Hematopoietic multipotent progenitor cell (in vitro differentiated cells): Measurements from ENCODE around the gene POSTN. TPM values are rescaled to one million over a fixed set of nuclear protein-coding genes. Genes with fewer than 3 reads are reported as not detected.
"Not testable (repeated sequence)": the region's sequence is repeated elsewhere in the genome, so short reads cannot be mapped to it uniquely, and the experiment has no call there.

Experiments
- DNase-seq, 3 donors: peaks; one replicate each; pipeline ENCODE4 v3.0.0-alpha.2; 2011 to 2015; ENCODE audit warnings: low read depth in 2 of 3, low spot score in 2 of 3
- total RNA-seq: library from RNA; depleted of rRNA; stranded (reverse); fragments of >200 nt; gene quantifications from one replicate; pipeline ENCODE4 v1.2.3, GENCODE V29; 2012

POSTN gene
- total RNA-seq, 1 donor = not detected

DNA sequence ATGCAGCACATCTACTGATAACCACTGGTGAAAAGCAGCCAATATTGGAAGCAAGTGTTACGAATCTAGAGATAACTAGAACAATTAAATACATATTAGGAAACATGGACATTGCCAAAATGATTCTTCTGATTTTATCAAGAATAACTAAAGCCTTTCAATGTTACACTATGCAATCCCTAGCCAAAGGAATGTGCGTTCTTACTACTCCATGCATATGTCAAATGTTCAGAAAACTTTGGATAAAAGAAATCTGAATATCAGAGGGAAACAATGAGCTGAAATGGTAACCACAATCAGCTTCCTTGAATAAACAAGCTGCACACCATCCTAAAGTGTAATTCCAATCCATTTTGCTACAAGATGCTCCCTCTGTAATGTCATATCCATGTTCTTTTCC is 951 bp upstream of the POSTN start:
- no peak for DNase-seq

DNA sequence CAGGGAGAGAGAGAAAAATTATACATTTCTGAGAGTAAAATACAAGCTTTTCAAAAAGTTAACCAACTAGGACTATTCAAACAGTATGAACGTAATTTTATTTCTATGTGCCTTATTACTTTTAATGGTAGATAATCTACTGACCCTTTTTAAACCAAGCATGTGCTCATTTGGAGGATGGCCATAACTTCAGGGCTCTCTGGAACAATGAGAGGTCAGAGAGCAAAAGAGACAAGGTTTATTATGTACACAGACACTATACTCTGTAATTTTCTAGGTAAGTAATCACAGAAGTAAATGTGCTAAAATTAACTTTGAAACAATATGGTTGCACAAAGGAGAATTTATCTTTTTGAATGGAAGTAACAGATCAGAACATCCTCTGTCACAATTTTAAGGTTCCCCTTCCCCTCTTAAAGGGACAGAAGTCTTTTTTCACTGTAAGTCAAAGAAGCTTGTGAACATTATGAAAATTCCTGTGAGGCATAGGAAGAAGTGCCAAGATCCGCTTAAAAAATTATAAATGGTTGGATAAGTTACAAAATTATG is 1.0 kb downstream of the POSTN start:
- no peak for DNase-seq

DNA sequence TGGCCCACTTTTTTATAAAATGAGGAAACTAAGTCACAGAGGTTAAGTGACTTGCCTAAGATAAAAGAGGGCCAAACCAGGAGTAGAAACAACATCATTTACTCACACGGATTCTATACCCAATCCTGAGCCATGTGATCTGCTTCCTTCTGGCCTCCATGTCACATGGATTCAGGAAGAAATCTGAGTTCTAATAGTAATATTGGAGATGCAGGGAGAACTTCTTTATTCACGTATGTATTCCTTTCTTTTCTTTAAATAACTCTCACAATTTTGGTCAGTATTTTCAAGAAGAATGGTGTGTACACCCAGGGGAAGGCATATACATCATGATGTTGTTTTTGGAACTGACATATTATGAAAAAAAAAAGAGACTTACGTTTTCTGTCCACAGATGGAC is 1.8 kb downstream of the POSTN start:
- no peak for DNase-seq

DNA sequence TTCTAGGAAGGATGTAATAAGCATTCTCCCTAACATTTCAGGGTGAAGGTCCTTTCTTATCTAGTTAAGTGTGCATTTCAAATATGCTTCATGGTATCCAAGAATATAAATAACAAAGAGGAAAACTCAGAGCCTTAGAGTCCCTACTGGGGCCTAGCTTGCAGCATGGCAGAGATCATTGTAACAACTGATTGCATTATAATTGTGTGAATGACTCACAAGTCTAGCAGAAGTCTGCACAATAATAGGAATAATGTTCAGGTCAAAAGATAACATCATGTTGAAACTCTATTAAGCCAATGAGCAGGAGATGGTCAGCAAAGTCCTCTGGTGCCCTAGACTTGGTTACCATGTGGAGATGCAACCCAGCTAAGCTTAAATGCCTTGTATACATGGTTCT is 3.4 kb downstream of the POSTN start:
- DNase-seq = no peak

DNA sequence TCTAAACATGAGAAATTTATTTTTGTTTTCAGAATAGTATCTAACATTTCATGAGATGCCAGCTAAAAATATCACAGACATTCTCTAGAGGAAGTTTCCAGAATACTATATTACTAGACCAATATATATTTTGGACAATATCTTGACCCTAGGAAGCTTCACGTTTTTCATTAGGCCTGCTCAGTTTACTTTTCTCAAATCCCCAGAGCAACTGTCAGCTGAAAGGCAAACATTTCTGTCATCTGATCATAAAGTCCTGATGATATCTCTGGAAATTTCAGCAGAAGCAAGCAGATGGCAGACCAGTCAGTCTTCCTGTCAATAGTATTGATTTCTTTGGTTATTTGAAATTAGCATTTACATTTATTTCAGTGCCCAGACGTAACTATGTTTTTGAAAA is 4.0 kb downstream of the POSTN start:
- no peak for DNase-seq

DNA sequence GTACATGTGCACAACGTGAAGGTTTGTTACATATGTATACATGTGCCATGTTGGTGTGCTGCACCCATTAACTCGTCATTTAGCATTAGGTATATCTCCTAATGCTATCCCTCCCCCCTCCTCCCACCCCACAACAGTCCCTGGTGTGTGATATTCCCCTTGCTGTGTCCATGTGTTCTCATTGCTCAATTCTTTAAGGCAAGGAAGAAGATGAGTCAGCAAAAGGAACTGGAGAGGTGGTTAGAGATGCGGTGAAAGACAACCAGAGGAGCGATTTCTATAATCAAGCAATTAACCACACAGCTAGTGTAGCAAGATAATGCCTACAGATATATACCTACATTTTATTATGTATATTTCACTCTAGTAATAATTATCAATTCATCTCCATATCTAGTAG is 9.2 kb downstream of the POSTN start:
- not testable (repeated sequence) for DNase-seq

DNA sequence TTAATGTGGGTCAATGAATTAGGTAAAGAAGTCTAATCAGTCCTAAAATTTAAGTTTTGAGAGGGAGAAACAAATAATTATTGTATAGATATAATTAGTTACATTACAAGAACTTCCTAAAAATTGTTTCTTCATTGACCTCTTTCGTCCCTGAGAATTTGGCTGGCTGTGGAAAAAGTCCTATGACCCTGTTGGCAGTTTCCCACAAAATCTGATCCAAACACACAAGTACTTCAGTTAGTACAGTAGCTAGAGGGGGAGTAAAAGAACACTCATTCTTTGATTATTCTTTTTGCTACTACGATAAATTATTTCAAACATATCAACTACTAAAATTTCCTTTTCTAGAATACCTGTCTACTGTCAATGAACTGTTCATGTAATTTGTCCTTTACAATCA is 11.3 kb downstream of the POSTN start:
- no peak for DNase-seq

DNA sequence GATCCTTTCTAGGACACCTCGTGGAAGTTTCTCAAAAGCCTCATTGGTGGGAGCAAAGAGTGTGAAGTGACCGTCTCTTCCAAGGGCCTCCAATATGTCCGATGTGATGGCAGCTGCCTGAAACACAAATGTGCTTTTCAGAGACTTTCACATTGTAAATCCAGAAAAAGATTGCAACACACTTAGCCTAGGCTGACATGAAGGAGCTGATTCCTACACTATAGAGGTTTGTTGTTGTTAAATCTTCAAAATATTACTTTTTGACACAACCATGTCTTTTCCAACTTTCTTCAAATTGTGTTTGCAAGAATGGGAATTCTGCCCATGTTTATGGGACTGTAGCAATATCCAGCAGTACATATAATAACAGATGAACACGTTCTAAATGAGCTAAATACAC is 12.4 kb downstream of the POSTN start:
- DNase-seq = no peak

DNA sequence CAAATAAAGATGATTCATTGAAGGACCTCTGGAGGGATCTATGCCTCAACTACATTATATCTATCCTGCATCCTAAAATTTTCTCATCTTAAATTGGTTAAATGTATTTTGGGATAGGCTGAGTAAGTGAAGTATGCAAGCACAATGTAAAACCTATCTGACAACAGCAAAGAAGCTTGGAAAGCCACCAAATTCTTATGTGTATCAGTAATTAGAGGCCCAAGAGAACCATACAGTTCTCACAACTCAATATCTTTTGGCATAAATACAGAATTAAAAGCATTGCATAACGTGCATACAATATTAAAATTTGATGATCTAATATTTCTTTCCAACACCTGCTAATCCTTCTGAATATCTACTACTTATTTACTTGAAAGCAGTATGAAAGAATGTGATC is 13.0 kb downstream of the POSTN start:
- no peak for DNase-seq

DNA sequence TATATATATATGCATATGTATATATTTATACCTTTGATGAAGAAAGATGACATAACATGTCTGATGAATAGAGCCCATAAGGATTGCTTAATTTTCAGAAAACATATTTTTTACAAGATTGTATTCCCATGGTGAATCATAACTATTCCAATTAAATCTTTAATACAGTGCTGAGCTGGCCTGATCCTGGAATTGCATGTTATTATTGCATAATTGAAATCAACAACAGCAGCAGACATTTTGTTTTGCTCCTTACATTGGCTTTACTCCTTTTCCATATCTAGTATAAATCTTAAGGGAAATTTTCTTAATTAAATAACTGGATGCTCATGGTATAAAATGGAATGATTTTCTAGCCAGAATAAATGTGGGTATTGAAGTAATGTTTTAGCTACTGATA is 22.0 kb downstream of the POSTN start:
- DNase-seq = no peak

DNA sequence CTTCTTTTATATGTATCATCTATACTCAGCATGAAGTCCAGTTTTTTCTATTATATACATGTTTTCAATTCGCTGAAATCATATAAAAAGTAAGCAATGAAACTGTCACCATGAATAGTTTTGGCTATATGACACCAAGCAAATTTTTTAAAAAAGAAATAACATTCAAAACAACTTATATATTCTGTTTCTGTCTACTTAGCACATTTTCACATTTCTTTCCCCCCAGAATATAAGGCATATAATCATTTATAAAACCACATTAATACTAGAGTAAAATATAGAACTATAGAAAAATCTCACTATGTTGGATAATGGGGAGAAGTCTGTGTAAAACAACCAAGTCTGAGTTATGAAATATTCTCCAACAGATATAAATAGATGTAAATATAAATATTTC is 33.1 kb downstream of the POSTN start:
- no peak for DNase-seq

DNA sequence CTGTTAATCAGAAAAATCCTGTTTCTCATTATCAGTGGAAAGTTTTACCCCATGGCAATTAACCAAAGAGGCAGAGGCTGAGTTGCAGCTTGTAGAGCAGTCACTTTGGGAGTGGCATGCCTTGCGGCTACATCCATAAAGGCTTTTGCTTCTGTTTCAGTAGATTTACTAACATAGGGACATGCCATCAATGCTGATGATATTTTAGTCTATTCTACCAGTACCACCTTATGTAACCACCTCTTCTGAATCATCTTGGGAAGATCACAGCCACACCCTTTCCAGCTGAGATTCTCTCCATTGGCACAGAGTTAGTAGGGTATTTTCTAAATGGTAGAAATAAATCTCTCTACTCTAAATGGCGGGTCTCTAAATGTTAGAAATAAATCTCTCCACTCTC is 37.5 kb downstream of the POSTN start:
- DNase-seq = no peak

DNA sequence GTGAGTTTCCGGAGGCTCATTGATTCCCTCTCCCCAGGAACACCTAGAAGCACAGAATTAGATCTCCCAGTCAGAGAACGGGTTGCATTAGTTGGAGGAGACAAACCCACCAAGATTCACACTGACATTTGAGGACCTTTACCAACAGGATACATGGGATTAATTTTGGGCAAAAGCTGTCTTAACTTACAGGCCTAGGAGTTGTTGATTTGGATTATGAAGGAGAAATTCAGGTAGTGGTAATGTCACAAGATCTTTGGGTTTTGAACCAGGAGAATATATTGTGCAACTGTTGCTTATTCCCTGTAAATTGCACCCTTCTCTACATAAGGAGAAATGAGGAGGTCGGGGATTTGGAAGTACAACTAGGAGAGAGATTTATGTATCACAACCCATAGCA is 38.0 kb downstream of the POSTN start:
- DNase-seq = no peak

DNA sequence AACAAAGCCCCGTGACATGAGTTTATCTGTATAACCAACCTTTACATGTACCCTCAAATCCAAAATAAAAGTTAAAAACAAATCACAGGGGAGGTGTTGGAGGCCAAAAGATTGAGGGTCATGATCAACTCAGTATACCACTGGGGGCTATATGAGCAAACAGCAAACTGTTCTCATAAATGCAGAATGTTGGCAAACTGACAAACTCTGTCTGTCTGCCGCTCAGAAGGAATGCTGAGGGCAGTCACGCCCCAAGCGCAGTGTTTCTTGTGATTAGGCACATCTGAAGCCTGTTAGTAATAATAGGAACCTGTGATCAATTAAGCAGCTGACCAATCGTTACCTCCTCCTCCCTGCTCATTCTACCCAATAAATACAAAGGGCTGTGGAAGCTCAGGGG is 39.8 kb downstream of the POSTN start:
- not testable (repeated sequence) for DNase-seq

DNA sequence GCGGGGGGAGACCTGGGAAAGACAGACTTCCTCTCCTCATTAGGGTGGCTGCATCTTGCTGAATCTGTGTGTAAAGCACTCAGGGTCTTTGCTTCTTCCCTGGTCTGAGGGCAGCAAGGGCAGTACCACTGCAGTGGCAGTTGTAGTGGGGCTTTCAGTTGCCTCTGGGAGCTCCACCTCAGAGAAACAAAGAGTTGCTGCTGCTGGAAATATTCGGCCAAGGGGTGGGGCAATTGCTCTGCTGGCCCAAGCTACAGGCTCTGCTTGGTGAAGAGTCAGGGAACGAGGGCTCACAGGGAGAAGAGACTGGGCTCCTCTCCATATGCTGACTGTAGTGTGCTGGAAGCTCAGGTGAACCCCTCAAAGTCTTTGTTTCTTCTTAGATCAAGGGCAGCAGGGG is 52.5 kb downstream of the POSTN start:
- no peak for DNase-seq

DNA sequence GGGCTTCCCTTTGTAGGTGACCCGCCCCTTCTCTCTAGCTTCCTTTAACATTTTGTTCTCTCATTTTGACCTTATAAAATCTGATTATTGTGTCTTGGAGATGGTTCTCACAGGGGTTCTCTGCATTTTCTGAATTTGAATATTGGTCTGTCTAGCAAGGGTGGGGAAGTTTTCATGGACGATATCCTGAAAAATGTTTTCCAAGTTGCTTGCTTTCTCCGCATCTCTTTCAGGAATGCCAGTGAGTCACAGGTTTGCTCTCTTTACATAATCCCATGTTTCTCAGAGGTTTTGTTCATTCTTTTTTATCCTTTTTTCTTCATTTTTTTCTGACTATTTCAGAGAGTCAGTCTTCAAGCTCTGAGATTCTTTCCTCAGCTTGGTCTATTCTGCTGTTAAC is 53.6 kb downstream of the POSTN start:
- DNase-seq = no peak

DNA sequence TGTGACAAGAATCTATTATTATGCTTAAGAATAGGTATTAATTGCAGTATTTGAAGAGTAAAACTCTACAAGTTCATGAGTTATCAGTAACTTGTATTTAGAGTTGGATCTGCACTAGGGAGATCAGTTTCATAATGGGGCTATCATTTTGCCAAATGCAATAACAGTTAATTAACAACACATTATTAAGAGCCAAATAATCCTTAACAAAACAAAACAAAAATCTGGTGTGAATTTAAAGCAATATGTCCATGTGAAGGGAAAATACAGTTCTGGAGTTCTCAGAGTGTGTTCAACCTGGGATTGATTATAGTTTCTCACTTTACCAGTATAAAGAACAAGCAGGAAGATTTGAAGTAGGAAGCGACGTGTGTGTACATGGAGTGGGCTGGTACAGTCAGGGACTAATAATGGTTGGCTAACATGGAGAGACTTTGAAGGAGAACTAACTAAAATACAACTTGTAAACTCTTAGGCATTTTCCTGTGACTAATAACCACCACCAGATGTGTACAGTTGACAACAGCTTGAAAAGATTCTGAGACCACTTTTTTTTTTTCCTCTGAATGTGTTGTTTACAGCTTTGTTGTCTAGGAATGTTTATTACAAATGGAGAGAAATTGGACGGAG is 58.5 kb downstream of the POSTN start:
- no peak for DNase-seq

DNA sequence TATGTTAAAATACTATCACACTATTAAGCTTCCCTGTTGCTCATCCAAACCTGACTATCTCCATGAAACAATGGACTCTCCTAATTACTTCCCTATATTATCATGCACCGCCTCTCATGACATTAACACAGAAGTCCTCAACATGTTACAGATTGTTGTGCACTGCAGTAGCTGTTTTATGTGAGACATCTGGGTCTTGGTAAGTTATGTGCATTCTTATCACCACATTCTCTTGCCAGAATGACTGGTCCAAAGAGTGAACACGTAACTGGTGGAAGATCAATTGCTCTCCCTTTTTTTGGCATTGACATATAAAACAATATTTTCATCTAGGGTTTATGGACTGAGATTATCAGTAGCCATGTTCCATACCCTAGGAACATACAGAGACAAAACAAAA is 59.4 kb downstream of the POSTN start:
- no peak for DNase-seq

DNA sequence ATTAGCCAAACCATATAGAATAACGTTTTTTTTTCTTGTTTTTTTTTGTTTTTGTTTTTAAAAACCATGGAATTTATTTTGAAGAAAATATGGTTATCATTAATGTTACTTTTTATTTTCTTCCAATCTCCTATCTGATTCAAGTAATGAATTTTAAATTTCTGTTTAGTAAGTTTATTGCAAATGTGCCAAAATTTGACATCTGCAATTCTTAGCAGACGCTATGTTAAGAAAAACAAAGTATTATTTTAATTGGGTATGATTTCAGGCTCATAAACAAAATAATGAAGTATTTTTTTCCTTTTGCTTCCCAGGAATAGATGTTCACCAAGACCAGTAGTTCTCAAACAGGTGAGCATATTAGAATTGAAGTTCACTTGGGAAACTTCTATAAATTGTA is 63.1 kb downstream of the POSTN start:
- no peak for DNase-seq

DNA sequence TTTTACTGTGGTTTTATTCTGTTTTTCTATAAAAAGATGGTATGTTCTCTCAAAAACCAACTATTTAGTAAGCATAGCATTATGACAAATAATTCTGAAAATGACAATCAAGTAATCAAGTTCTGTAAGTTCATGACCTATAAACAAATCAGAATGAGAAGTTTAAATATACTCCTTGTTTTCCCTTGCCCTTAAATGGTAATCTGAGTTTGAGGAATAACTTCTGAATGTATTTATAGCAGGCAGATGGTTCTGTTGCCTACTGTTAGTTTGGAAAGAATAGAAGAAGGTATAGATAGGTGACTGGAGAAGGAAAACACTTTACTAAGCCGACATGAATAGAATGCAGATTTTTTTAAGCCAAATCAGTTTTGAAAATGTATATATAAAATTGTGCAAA is 63.9 kb downstream of the POSTN start:
- no peak for DNase-seq

DNA sequence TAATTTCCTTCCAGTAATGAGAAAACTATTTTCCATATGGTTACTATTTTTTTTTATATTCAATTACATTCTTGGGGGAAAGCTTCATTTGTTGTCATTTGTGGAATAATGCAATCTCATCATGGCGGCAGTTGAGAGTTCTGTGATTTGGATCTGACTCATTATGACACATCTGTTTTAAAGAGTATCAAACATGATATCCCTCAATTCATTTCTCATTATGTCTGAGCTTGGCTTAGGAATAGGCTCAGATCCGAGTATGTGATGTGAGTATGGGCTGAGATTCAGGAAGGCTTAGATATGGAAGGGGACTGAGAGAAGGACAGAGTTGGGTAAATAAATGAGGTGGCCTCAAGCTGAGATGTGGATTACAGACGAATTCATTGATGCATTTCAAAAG is 64.4 kb downstream of the POSTN start:
- no peak for DNase-seq

DNA sequence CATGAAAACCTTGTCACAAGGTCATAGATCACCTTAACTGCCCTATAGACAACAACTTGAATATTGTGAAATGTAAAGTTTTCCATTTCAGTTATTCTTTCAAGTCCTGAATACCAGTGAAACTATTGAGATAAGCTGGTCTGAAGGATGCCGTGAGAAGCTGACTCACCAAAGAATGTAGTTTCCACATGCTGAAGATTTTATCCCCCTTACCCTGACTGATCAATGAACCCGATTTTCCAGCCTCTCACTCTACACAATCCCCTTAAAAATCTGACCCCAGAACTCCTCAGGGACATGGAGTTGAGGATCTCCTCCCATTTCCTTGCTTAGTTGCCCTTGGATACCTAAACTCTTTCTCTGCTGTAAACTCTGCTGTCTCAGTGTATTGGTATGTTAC is 67.5 kb downstream of the POSTN start:
- no peak for DNase-seq

DNA sequence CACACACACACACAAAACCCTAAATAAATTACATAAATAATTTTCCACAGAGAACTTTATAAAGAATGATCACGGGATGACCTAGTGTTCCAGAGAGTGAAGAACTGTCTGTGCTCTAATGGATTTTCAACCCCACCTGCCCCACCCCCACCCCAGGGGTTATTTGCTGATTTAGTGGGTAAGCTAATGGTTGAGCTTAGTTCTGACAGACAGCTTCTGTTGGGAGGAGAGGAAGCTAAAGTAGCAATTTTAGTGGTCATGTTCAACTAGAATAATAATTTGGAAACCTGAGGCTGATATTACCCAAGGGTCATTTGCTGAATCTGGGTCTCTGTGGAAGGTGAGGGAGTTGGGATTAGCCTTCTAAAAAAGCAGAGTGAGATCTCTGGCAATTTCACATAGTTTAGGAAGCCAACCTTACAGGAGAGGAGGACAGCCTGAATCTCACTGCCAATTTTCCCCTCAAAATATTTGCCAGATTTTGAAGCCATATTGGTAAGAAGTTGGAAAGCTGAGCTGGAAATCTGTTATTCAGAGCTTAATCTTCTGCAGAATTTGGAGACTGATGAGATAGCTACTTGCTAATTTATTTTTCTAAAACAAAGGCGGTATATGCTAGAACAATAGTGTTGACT is 68.7 kb downstream of the POSTN start:
- no peak for DNase-seq
